Measurements from ENCODE around the gene EMP1. TPM values are rescaled to one million over a fixed set of nuclear protein-coding genes. Genes with fewer than 3 reads are reported as not detected.

EMP1 gene
- polyA plus RNA-seq, 1 donor from 2014 or later: 0.33 TPM

DNA sequence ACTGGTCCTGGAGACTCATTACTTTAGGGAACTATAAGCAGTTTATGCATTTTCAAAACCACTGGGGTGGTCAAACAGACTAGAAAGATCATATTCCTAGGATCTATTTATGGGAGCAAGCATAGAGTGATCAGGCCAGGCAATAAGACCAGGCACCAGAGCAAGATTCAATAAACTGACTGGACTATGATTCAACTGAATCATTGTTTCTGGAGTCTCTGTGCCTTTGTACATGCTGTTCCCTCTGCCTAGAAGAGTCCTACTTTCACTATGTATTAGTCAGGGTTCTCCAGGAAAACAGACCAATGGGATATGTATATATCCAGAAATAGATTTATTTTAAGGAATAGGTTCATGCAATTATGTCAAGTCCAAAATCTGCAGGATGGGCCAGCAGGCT, 55.5 kb downstream of the EMP1 start:
- H3K27me3 ChIP-seq (ENCODE audit: insufficient read depth, low read depth, low read length): no peaks in the 10 kb centered on the region
- no peaks in the 10 kb centered on the region for H3K79me2 ChIP-seq (replicated peaks; ENCODE audit: insufficient read depth, low read length)
- H3K27ac ChIP-seq (ENCODE audit: low read length): no peak overlapping the region
- no peaks in the 10 kb centered on the region for H3K36me3 ChIP-seq (ENCODE audit: insufficient read depth, low read length)
- H3K4me2 ChIP-seq (ENCODE audit: low read length): no peak overlapping the region
- H3F3A ChIP-seq (ENCODE audit: insufficient read depth, low read length, poor library complexity, severe bottlenecking): no peaks in the 10 kb centered on the region
- no peak overlapping the region for H3K4me3 ChIP-seq (ENCODE audit: low read length)
- no peak for TF ChIP-seq MXI1 (conservative IDR thresholded peaks at IDR 0.05; ENCODE audit: poor library complexity, severe bottlenecking)
- TF ChIP-seq SMC3 (conservative IDR thresholded peaks at IDR 0.05; ENCODE audit: poor library complexity): no peak
- TF ChIP-seq EZH2 (IDR thresholded peaks at IDR 0.05; ENCODE audit: borderline replicate concordance, insufficient read depth, low read length, poor library complexity, severe bottlenecking): no peak
- TF ChIP-seq, protein P1, sequence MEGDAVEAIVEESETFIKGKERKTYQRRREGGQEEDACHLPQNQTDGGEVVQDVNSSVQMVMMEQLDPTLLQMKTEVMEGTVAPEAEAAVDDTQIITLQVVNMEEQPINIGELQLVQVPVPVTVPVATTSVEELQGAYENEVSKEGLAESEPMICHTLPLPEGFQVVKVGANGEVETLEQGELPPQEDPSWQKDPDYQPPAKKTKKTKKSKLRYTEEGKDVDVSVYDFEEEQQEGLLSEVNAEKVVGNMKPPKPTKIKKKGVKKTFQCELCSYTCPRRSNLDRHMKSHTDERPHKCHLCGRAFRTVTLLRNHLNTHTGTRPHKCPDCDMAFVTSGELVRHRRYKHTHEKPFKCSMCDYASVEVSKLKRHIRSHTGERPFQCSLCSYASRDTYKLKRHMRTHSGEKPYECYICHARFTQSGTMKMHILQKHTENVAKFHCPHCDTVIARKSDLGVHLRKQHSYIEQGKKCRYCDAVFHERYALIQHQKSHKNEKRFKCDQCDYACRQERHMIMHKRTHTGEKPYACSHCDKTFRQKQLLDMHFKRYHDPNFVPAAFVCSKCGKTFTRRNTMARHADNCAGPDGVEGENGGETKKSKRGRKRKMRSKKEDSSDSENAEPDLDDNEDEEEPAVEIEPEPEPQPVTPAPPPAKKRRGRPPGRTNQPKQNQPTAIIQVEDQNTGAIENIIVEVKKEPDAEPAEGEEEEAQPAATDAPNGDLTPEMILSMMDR (IDR thresholded peaks at IDR 0.05; ENCODE audit: poor library complexity, severe bottlenecking): no peak
- no peak for TF ChIP-seq EP300 (conservative IDR thresholded peaks at IDR 0.05; ENCODE audit: poor library complexity, severe bottlenecking)
- TF ChIP-seq RAD21 (conservative IDR thresholded peaks at IDR 0.05): no peak
- TF ChIP-seq, protein P2, sequence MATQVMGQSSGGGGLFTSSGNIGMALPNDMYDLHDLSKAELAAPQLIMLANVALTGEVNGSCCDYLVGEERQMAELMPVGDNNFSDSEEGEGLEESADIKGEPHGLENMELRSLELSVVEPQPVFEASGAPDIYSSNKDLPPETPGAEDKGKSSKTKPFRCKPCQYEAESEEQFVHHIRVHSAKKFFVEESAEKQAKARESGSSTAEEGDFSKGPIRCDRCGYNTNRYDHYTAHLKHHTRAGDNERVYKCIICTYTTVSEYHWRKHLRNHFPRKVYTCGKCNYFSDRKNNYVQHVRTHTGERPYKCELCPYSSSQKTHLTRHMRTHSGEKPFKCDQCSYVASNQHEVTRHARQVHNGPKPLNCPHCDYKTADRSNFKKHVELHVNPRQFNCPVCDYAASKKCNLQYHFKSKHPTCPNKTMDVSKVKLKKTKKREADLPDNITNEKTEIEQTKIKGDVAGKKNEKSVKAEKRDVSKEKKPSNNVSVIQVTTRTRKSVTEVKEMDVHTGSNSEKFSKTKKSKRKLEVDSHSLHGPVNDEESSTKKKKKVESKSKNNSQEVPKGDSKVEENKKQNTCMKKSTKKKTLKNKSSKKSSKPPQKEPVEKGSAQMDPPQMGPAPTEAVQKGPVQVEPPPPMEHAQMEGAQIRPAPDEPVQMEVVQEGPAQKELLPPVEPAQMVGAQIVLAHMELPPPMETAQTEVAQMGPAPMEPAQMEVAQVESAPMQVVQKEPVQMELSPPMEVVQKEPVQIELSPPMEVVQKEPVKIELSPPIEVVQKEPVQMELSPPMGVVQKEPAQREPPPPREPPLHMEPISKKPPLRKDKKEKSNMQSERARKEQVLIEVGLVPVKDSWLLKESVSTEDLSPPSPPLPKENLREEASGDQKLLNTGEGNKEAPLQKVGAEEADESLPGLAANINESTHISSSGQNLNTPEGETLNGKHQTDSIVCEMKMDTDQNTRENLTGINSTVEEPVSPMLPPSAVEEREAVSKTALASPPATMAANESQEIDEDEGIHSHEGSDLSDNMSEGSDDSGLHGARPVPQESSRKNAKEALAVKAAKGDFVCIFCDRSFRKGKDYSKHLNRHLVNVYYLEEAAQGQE (IDR thresholded peaks at IDR 0.05; ENCODE audit: borderline replicate concordance): no peak
- no peak for TF ChIP-seq POLR2AphosphoS5 (IDR thresholded peaks at IDR 0.05)
- TF ChIP-seq TAF1 (IDR thresholded peaks at IDR 0.05; ENCODE audit: low read depth): no peak
- H3K9ac ChIP-seq (ENCODE audit: low read length): no peak overlapping the region
- no peaks in the 10 kb centered on the region for H4K20me1 ChIP-seq (ENCODE audit: insufficient read depth)
- no peaks in the 10 kb centered on the region for H3K9me2 ChIP-seq (ENCODE audit: insufficient read depth, low read length)
- no peaks in the 10 kb centered on the region for H3K9me3 ChIP-seq (ENCODE audit: low read length)
- no peak overlapping the region for H2AFZ ChIP-seq (ENCODE audit: low read depth, low read length)

DNA sequence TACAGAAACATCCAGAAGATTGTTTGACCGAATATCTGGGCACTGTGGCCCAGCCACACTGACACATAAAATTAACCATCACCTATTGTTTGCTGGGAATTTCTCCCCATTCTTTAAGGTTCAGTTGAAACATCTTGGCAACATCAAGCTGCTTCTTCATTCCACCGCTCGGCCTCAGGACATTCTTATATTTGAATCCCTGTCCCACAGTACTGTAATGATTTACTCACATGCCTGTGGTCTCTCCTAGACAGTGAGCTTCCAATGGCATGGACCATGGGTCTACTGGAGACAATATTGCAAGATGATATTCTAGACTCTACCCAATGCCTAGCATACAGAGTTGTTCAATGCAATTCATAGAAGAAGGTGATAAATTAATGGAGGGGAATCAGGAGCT, 56.1 kb downstream of the EMP1 start:
- Histone ChIP-seq H3K9me2 (ENCODE audit: insufficient read depth, low read length) (no peaks in the 10 kb centered on the region), H3K27ac (ENCODE audit: low read length) (no peak overlapping the region)
- TF ChIP-seq TAF1 (IDR thresholded peaks at IDR 0.05; ENCODE audit: low read depth) (no peak), SMC3 (conservative IDR thresholded peaks at IDR 0.05; ENCODE audit: poor library complexity) (no peak), POLR2AphosphoS5 (IDR thresholded peaks at IDR 0.05) (no peak), RAD21 (conservative IDR thresholded peaks at IDR 0.05) (no peak), EZH2 (IDR thresholded peaks at IDR 0.05; ENCODE audit: borderline replicate concordance, insufficient read depth, low read length, poor library complexity, severe bottlenecking) (no peak), EP300 (conservative IDR thresholded peaks at IDR 0.05; ENCODE audit: poor library complexity, severe bottlenecking) (no peak), MXI1 (conservative IDR thresholded peaks at IDR 0.05; ENCODE audit: poor library complexity, severe bottlenecking) (no peak)
- TF ChIP-seq, protein P2 (IDR thresholded peaks at IDR 0.05; ENCODE audit: borderline replicate concordance): no peak
- TF ChIP-seq, protein P1 (IDR thresholded peaks at IDR 0.05; ENCODE audit: poor library complexity, severe bottlenecking): no peak

More for the DNA sequence above, 56.1 kb downstream of the EMP1 start:
- Histone ChIP-seq H3K36me3 (ENCODE audit: insufficient read depth, low read length) (no peaks in the 10 kb centered on the region), H3F3A (ENCODE audit: insufficient read depth, low read length, poor library complexity, severe bottlenecking) (no peaks in the 10 kb centered on the region), H3K27me3 (ENCODE audit: insufficient read depth, low read depth, low read length) (no peaks in the 10 kb centered on the region), H3K4me3 (ENCODE audit: low read length) (no peak overlapping the region), H3K79me2 (replicated peaks; ENCODE audit: insufficient read depth, low read length) (no peaks in the 10 kb centered on the region), H4K20me1 (ENCODE audit: insufficient read depth) (no peaks in the 10 kb centered on the region), H3K9me3 (ENCODE audit: low read length) (no peaks in the 10 kb centered on the region), H2AFZ (ENCODE audit: low read depth, low read length) (no peak overlapping the region), H3K9ac (ENCODE audit: low read length) (no peak overlapping the region), H3K4me2 (ENCODE audit: low read length) (no peak overlapping the region)
